Psoas muscle (tissue), 8 donors: ENCODE measurements around the gene SORCS1. TPM values are rescaled to one million over a fixed set of nuclear protein-coding genes. Genes with fewer than 3 reads are reported as not detected.
A peak's percentile ranks its signal among the peaks of the same experiment; 100 is the strongest.

Experiments used
- ATAC-seq, 4 donors: fragments of 200-7000 bp; cut with Tn5 transposase; one replicate each; pipeline ENCODE4 v1.9.1; 2020; ENCODE audit warnings: moderate library complexity in 3 of 4, mild to moderate bottlenecking in 2 of 4
- DNase-seq, 2 donors: peaks; one replicate each; pipeline ENCODE4 v3.0.0-alpha.2; 2020
- H3K27ac ChIP-seq: fragments of 200-600 bp; one replicate; pipeline ENCODE4 v1.8.0; 2022
- H3K27me3 ChIP-seq, 3 donors: fragments of 200-600 bp in 1 of 3; one replicate each; pipeline versions ENCODE4 v1.6.1 to v1.8.0; 2013 to 2022; ENCODE audit warnings: low read length in 2 of 3, mild to moderate bottlenecking in 2 of 3, moderate library complexity in 1 of 3; ENCODE audit not compliant: insufficient read depth in 3 of 3
- H3K36me3 ChIP-seq, 2 donors: fragments of 200-600 bp in 1 of 2; one replicate each; pipeline versions ENCODE4 v1.6.1 to v1.8.0; 2013 to 2022; ENCODE audit warnings: low read depth in 1 of 2, mild to moderate bottlenecking in 1 of 2, moderate library complexity in 1 of 2; ENCODE audit not compliant: insufficient read depth in 1 of 2
- H3K4me1 ChIP-seq: fragments of 200-600 bp; one replicate; pipeline ENCODE4 v1.8.0; 2022
- H3K4me3 ChIP-seq: fragments of 200-600 bp; one replicate; pipeline ENCODE4 v1.8.0; 2022; ENCODE audit warnings: mild to moderate bottlenecking
- H3K9me3 ChIP-seq: fragments of 200-600 bp; one replicate; pipeline ENCODE4 v1.8.0; 2022
- WGBS, 3 donors: extraction: QIAGEN DNeasy Blood & Tissue Kit; methylation state at CpG; one replicate each; pipeline versions ENCODE4 v1.1.6 to v1.1.7; 2013; 5-methylcytosine and 5-hydroxymethylcytosine counted together
- intact Hi-C, 2 donors: fragments of 100-400 bp; cut with DNase I; formaldehyde crosslinking; loops; one replicate each; pipeline versions ENCODE4 v1.11.0 to v1.14.2; 2022
- polyA plus RNA-seq, 3 donors: library from polyadenylated mRNA; stranded (reverse); fragments of 200-250 nt; gene quantifications; one replicate each; pipeline ENCODE4 v1.2.3, GENCODE V29; 2013
- total RNA-seq, 4 donors: library from RNA; stranded (reverse); fragmentation: NEBNext Ultra II Directional in 2 of 4; extraction: Animal tissue kit (Norgen Biotek cat#: 25700) in 2 of 4; gene quantifications; one replicate each; pipeline versions ENCODE4 v1.2.1 to v1.2.4, GENCODE V29; 2021 to 2023
- TF ChIP-seq, protein P1 (sequence below): fragments of 200-600 bp; IDR thresholded peaks from one replicate; pipeline ENCODE4 v1.8.0; 2022; ENCODE audit warnings: antibody characterized with exemption
- donor health status: healthy with polysubstance abuse.
- donor health status: DM: no; HTN: no; CAD: no; lungs with moderate emphysema.
- donor health status: Bipolar disorder and iron deficiency.
- donor health status: healthy.
- donor health status: DM: yes; HTN: yes; CAD: no.
- donor health status: DM: no; HTN: no; CAD: no.
- donor health status: DM: no; HTN: no; CAD: no.
- donor health status: DM: yes; HTN: yes; CAD: no.

Gene SORCS1
- total and polyA plus RNA-seq, 7 donors = 0.03 to 0.36 (median 0.25) TPM; not detected in 1

DNA sequence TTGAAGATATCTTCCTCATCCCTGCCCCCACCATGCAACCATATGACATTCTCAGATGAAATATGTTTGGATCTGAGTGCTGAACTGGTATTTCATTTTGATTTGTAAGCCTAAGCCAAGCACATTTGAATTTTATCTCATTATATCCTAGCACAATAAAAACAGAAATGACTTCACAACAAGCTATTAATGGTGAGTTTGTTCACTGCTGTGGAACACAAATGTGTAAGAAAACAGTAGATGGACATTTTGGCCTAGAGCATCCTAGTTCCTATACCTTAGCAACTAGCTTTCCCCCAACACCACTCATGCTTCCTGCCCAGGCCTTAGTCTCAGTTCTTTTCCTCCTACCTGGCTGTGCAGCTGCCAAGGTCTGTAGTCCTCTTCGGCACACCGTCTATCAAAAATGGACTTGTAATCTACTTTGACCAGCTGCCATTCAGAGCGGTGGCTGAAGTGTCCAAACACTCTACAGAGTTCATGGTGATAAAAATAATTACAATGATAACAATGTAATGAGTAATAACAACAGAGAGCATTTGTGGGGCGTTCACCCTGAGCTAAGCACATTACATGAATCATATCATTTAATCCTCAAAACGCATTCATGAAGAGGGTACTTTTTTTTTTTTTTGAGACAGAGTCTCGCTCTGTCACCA, 491.9 kb downstream of the SORCS1 start:
- no peak overlapping the region for H3K4me3 ChIP-seq
- 84 to 90% (median 89%) methylated on average over 6 of the region's 6 CpGs for WGBS, 3 donors
- ATAC-seq (no peak), DNase-seq (no peak)
- H3K9me3 ChIP-seq = no peaks in the 10 kb centered on the region
- intact Hi-C loops = no loop called here
- TF ChIP-seq, protein P1, sequence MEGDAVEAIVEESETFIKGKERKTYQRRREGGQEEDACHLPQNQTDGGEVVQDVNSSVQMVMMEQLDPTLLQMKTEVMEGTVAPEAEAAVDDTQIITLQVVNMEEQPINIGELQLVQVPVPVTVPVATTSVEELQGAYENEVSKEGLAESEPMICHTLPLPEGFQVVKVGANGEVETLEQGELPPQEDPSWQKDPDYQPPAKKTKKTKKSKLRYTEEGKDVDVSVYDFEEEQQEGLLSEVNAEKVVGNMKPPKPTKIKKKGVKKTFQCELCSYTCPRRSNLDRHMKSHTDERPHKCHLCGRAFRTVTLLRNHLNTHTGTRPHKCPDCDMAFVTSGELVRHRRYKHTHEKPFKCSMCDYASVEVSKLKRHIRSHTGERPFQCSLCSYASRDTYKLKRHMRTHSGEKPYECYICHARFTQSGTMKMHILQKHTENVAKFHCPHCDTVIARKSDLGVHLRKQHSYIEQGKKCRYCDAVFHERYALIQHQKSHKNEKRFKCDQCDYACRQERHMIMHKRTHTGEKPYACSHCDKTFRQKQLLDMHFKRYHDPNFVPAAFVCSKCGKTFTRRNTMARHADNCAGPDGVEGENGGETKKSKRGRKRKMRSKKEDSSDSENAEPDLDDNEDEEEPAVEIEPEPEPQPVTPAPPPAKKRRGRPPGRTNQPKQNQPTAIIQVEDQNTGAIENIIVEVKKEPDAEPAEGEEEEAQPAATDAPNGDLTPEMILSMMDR = no peak
- H3K36me3 ChIP-seq = no peaks in the 10 kb centered on the region
- no peak overlapping the region for H3K27ac ChIP-seq
- no peaks in the 10 kb centered on the region for H3K4me1 ChIP-seq
- H3K27me3 ChIP-seq = no peaks in the 10 kb centered on the region

DNA sequence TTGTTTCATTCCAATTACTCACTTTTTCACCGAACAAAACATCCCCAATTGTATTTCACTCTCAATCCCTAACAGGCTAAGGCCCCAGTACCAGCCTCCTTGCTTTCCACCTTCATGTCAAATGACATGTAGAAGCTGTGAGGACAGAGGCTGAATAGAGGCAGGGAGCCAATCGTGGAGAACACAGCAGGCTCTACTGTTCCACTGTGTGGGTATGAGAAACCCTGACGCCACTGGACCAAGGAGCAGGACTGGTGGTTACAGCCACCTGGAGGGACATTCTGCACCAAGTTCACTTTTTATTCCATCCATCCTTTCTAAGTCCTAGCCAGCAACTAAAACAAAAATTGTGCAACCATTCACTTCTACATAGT, 502.8 kb downstream of the SORCS1 start:
- Histone ChIP-seq H3K27ac (no peak overlapping the region), H3K4me3 (no peak overlapping the region), H3K9me3 (no peaks in the 10 kb centered on the region), H3K4me1 (no peaks in the 10 kb centered on the region), H3K36me3 (no peaks in the 10 kb centered on the region), H3K27me3 (no peaks in the 10 kb centered on the region)
- 61 to 79% (median 68%) methylated on average over 3 of the region's 3 CpGs for WGBS, 3 donors
- DNase-seq = no peak
- no peak for ATAC-seq
- intact Hi-C loops = no loop called here
- TF ChIP-seq, protein P1 = no peak

DNA sequence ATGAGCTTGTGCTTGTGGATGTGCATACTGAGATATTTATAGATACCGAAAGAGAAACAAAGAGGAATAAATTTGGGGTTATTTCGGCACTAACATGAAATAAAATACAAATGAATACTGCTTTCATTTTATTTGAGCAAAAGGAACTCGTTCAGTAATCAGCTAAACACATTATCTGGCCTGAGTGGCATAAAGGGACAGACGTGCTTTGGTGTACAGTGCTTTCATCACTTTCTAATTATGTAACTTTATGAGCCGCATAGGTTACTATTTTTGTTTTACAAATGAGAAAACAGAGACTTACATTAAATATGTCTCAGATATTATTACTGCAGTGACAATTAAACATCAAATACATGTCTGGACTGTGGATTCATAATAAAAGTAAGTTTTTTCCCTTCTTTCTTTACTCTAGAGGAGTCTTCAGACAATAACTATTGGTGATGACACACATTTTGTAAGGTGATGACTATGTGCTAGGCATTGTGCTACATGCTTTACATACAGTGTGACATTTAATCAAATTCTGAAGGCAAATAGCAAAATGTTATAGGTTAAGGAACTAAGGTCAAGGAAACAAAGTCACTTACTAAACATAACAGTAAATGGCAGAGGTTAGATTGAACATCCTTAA, 503.3 kb downstream of the SORCS1 start:
- intact Hi-C loops = no loop called here
- no peaks in the 10 kb centered on the region for H3K27me3 ChIP-seq
- no peak overlapping the region for H3K27ac ChIP-seq
- no peaks in the 10 kb centered on the region for H3K4me1 ChIP-seq
- DNase-seq (no peak), ATAC-seq (peak in 1 of 4 donors; percentile 65)
- no peak overlapping the region for H3K4me3 ChIP-seq
- no peaks in the 10 kb centered on the region for H3K36me3 ChIP-seq
- WGBS, 3 donors = 64 to 70% (median 64%) methylated on average over 5 of the region's 5 CpGs
- TF ChIP-seq, protein P1 = no peak
- H3K9me3 ChIP-seq = no peaks in the 10 kb centered on the region

DNA sequence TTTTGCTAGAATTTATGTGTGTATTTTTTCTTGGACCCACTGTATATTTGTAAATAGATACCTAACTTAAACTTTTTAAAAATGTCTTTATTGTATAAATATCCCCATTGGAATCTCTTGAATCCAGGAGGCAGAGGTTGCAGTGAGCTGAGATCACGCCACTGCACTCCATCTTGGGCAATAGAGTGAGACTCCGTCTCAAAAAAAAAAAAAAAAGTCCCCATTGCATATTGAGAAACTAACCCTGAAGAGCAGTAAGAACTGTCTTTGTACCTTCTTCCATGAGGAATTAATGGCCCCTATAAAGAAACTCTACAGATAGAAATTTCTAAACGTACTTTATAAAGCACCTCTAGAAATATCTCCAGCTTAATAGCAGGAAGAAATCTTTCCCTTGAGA, 504.0 kb downstream of the SORCS1 start:
- TF ChIP-seq, protein P1 = no peak
- no peaks in the 10 kb centered on the region for H3K4me1 ChIP-seq
- no peaks in the 10 kb centered on the region for H3K9me3 ChIP-seq
- WGBS, 3 donors = 63 to 73% (median 68%) methylated on average over 3 of the region's 3 CpGs
- no peak overlapping the region for H3K4me3 ChIP-seq
- H3K27ac ChIP-seq = no peak overlapping the region
- intact Hi-C loops = no loop called here
- H3K27me3 ChIP-seq = no peaks in the 10 kb centered on the region
- peak in 1 of 4 donors; percentile 58 for ATAC-seq
- H3K36me3 ChIP-seq = no peaks in the 10 kb centered on the region
- DNase-seq = no peak
